Activated CD4-positive, alpha-beta T cell treated with anti-CD3 and anti-CD28 coated beads, Interleukin-2, amount 10 ng/mL, durations not matched to agents 7 days and 5 days (primary cell): ENCODE results near the gene ZNF277. TPM values are rescaled to one million over a fixed set of nuclear protein-coding genes. Genes with fewer than 3 reads are reported as not detected.

ENCODE experiments used
- CTCF ChIA-PET: fragments of 350-600 bp; sonication (Branson Sonifier 250); formaldehyde crosslinking; loops from one replicate; lab custom pipeline; 2021; ENCODE audit warnings: antibody characterized with exemption; lab: Charles Lee
- POLR2A ChIA-PET: fragments of 350-600 bp; sonication (Branson Sonifier 250); formaldehyde crosslinking; loops from one replicate; lab custom pipeline; 2021; ENCODE audit warnings: antibody characterized with exemption; lab: Charles Lee
- DNase-seq: peaks from one replicate; pipeline ENCODE4 v3.0.0-alpha.2; 2020
- H3K27ac Mint-ChIP-seq: one replicate; pipeline ENCODE4 v1.8.0; 2021; ENCODE audit warnings: mild to moderate bottlenecking, moderate library complexity, mixed read lengths
- H3K27me3 Mint-ChIP-seq: one replicate; pipeline ENCODE4 v1.8.0; 2021; ENCODE audit warnings: mixed read lengths
- H3K36me3 Mint-ChIP-seq: one replicate; pipeline ENCODE4 v1.8.0; 2021; ENCODE audit warnings: low read depth, mixed read lengths
- H3K4me1 Mint-ChIP-seq: one replicate; pipeline ENCODE4 v1.8.0; 2021; ENCODE audit warnings: mixed read lengths
- H3K4me3 Mint-ChIP-seq: one replicate; pipeline ENCODE4 v1.8.0; 2021; ENCODE audit warnings: mild to moderate bottlenecking, moderate library complexity, mixed read lengths
- H3K9me3 Mint-ChIP-seq: one replicate; pipeline ENCODE4 v1.8.0; 2021; ENCODE audit warnings: mixed read lengths
- total RNA-seq, 2 experiments: library from RNA; stranded (reverse); gene quantifications; one replicate each; pipeline ENCODE4 v1.2.3, GENCODE V29; 2021

The ZNF277 gene
- total RNA-seq, 2 experiments from 2014 or later = 21.2 to 21.5 TPM

GRCh38 chr7:112279042-112279441 is 72.5 kb downstream of the ZNF277 start:
- H3K4me1 Mint-ChIP-seq = no peaks in the 10 kb centered on the region
- CTCF ChIA-PET = no interaction called here
- DNase-seq = no peak
- no peak overlapping the region for H3K4me3 Mint-ChIP-seq
- no peaks in the 10 kb centered on the region for H3K9me3 Mint-ChIP-seq
- no peaks in the 10 kb centered on the region for H3K36me3 Mint-ChIP-seq
- no peaks in the 10 kb centered on the region for H3K27me3 Mint-ChIP-seq
- POLR2A ChIA-PET = no interaction called here
- no peak overlapping the region for H3K27ac Mint-ChIP-seq

GRCh38 chr7:112280267-112280666 is 73.8 kb downstream of the ZNF277 start:
- Mint-ChIP-seq H3K36me3 (no peaks in the 10 kb centered on the region), H3K4me1 (no peaks in the 10 kb centered on the region), H3K4me3 (no peak overlapping the region), H3K9me3 (no peaks in the 10 kb centered on the region), H3K27ac (no peak overlapping the region), H3K27me3 (no peaks in the 10 kb centered on the region)
- ChIA-PET POLR2A (no interaction called here), CTCF (no interaction called here)
- no peak for DNase-seq

- CTCF ChIA-PET = no interaction called here
These were observed 76.1 kb downstream of the ZNF277 start for GRCh38 chr7:112282476-112283188.

GRCh38 chr7:112283382-112283910 is 77.0 kb downstream of the ZNF277 start:
- CTCF ChIA-PET = interaction anchor here (0.9 kb wide), 1 partner anchor 40 kb away, joined by 3 read pairs; no protein-coding TSS in a partner anchor
- no peaks in the 10 kb centered on the region for H3K27me3 Mint-ChIP-seq
- no peak overlapping the region for H3K27ac Mint-ChIP-seq
- POLR2A ChIA-PET = no interaction called here
- H3K36me3 Mint-ChIP-seq = peaks cover 9% of the 10 kb centered on the region
- peaks cover 9% of the 10 kb centered on the region for H3K4me1 Mint-ChIP-seq
- no peak overlapping the region for H3K4me3 Mint-ChIP-seq
- DNase-seq = no peak
- no peaks in the 10 kb centered on the region for H3K9me3 Mint-ChIP-seq

More at GRCh38 chr7:112282476-112283188, 76.1 kb downstream of the ZNF277 start:
- Mint-ChIP-seq H3K9me3 (no peaks in the 10 kb centered on the region), H3K27me3 (no peaks in the 10 kb centered on the region), H3K36me3 (peaks cover 5% of the 10 kb centered on the region), H3K4me1 (peaks cover 9% of the 10 kb centered on the region), H3K4me3 (no peak overlapping the region), H3K27ac (no peak overlapping the region)
- no peak for DNase-seq
- POLR2A ChIA-PET = no interaction called here

GRCh38 chr7:112286250-112287086 is 80.0 kb downstream of the ZNF277 start:
- ChIA-PET POLR2A (no interaction called here), CTCF (interaction anchor here (0.6 kb wide), 1 partner anchor 44 kb away, joined by 3 read pairs; no protein-coding TSS in a partner anchor)
- H3K27ac Mint-ChIP-seq = no peak overlapping the region
- no peaks in the 10 kb centered on the region for H3K9me3 Mint-ChIP-seq
- peaks cover 9% of the 10 kb centered on the region for H3K36me3 Mint-ChIP-seq
- DNase-seq = no peak
- H3K4me3 Mint-ChIP-seq = no peak overlapping the region
- peaks cover 9% of the 10 kb centered on the region for H3K4me1 Mint-ChIP-seq
- no peaks in the 10 kb centered on the region for H3K27me3 Mint-ChIP-seq

- no peak overlapping the region for H3K27ac Mint-ChIP-seq
- no peaks in the 10 kb centered on the region for H3K27me3 Mint-ChIP-seq
- DNase-seq = no peak
- ChIA-PET POLR2A (no interaction called here), CTCF (interaction anchor here (0.6 kb wide), 1 partner anchor 7 kb away, joined by 4 read pairs; no protein-coding TSS in a partner anchor)
- no peak overlapping the region for H3K4me3 Mint-ChIP-seq
- H3K4me1 Mint-ChIP-seq = peaks cover 9% of the 10 kb centered on the region
- peaks cover 9% of the 10 kb centered on the region for H3K36me3 Mint-ChIP-seq
- H3K9me3 Mint-ChIP-seq = no peaks in the 10 kb centered on the region
These were observed 81.8 kb downstream of the ZNF277 start for GRCh38 chr7:112288301-112288700.

GRCh38 chr7:112290065-112290464 is 83.6 kb downstream of the ZNF277 start:
- H3K27me3 Mint-ChIP-seq = no peaks in the 10 kb centered on the region
- no peak overlapping the region for H3K27ac Mint-ChIP-seq
- H3K4me3 Mint-ChIP-seq = no peak overlapping the region
- ChIA-PET CTCF (no interaction called here), POLR2A (no interaction called here)
- H3K36me3 Mint-ChIP-seq = peaks cover 9% of the 10 kb centered on the region
- DNase-seq = no peak
- H3K4me1 Mint-ChIP-seq = peaks cover 9% of the 10 kb centered on the region
- H3K9me3 Mint-ChIP-seq = no peaks in the 10 kb centered on the region

- DNase-seq = no peak
- POLR2A ChIA-PET = no interaction called here
- no peaks in the 10 kb centered on the region for H3K9me3 Mint-ChIP-seq
- H3K27ac Mint-ChIP-seq = no peak overlapping the region
- no peaks in the 10 kb centered on the region for H3K4me1 Mint-ChIP-seq
- H3K36me3 Mint-ChIP-seq = peaks cover 4% of the 10 kb centered on the region
- H3K4me3 Mint-ChIP-seq = no peak overlapping the region
- no peaks in the 10 kb centered on the region for H3K27me3 Mint-ChIP-seq
- CTCF ChIA-PET = no interaction called here
These were observed 85.7 kb downstream of the ZNF277 start for GRCh38 chr7:112292162-112292561.

GRCh38 chr7:112293416-112293815 is 86.9 kb downstream of the ZNF277 start:
- POLR2A ChIA-PET = no interaction called here
- CTCF ChIA-PET = no interaction called here
- no peak for DNase-seq
- peaks cover 3% of the 10 kb centered on the region for H3K36me3 Mint-ChIP-seq
- no peak overlapping the region for H3K27ac Mint-ChIP-seq
- no peaks in the 10 kb centered on the region for H3K9me3 Mint-ChIP-seq
- H3K27me3 Mint-ChIP-seq = no peaks in the 10 kb centered on the region
- H3K4me3 Mint-ChIP-seq = no peak overlapping the region
- no peaks in the 10 kb centered on the region for H3K4me1 Mint-ChIP-seq

- H3K27me3 Mint-ChIP-seq = no peaks in the 10 kb centered on the region
- no peak overlapping the region for H3K27ac Mint-ChIP-seq
- DNase-seq = no peak
- CTCF ChIA-PET = no interaction called here
- peaks cover 9% of the 10 kb centered on the region for H3K36me3 Mint-ChIP-seq
- POLR2A ChIA-PET = no interaction called here
- H3K9me3 Mint-ChIP-seq = no peaks in the 10 kb centered on the region
- H3K4me1 Mint-ChIP-seq = no peaks in the 10 kb centered on the region
- H3K4me3 Mint-ChIP-seq = no peak overlapping the region
These were observed 89.9 kb downstream of the ZNF277 start for GRCh38 chr7:112296432-112296831.

GRCh38 chr7:112297681-112298080 is 91.2 kb downstream of the ZNF277 start:
- no peak overlapping the region for H3K4me3 Mint-ChIP-seq
- POLR2A ChIA-PET = no interaction called here

GRCh38 chr7:112298543-112299100 is 92.1 kb downstream of the ZNF277 start:
- H3K9me3 Mint-ChIP-seq = no peaks in the 10 kb centered on the region
- peaks cover 9% of the 10 kb centered on the region for H3K4me1 Mint-ChIP-seq
- H3K27ac Mint-ChIP-seq = no peak overlapping the region
- POLR2A ChIA-PET = no interaction called here
- H3K36me3 Mint-ChIP-seq = peaks cover 9% of the 10 kb centered on the region
- no peaks in the 10 kb centered on the region for H3K27me3 Mint-ChIP-seq
- DNase-seq = no peak
- H3K4me3 Mint-ChIP-seq = no peak overlapping the region
- CTCF ChIA-PET = no interaction called here

More at GRCh38 chr7:112297681-112298080, 91.2 kb downstream of the ZNF277 start:
- Mint-ChIP-seq H3K36me3 (peaks cover 9% of the 10 kb centered on the region), H3K27me3 (no peaks in the 10 kb centered on the region), H3K9me3 (no peaks in the 10 kb centered on the region), H3K4me1 (peaks cover 5% of the 10 kb centered on the region), H3K27ac (no peak overlapping the region)
- CTCF ChIA-PET = interaction anchor here (0.6 kb wide), 1 partner anchor 13 kb away, joined by 3 read pairs; no protein-coding TSS in a partner anchor
- DNase-seq = no peak
